Upper lobe of left lung (tissue), 6 donors: Measurements from ENCODE around the gene ZNF366. TPM values are rescaled to one million over a fixed set of nuclear protein-coding genes. Genes with fewer than 3 reads are reported as not detected.

Source experiments
- ATAC-seq, 2 donors: fragments of 200-7000 bp; cut with Tn5 transposase; one replicate each; pipeline ENCODE4 v1.9.1; 2022; ENCODE audit warnings: mild to moderate bottlenecking in 2 of 2, moderate library complexity in 2 of 2; ENCODE audit not compliant: low FRiP score in 2 of 2
- DNase-seq, 2 donors: peaks; one replicate each; pipeline ENCODE4 v3.0.0-alpha.2; 2019 to 2020
- H3K27ac ChIP-seq, 4 donors: fragments of 200-600 bp; sonication (generic); one replicate each; pipeline ENCODE4 v1.5.1; 2016 to 2019
- H3K27me3 ChIP-seq, 4 donors: fragments of 200-600 bp; sonication (generic); one replicate each; pipeline ENCODE4 v1.5.1; 2017 to 2019
- H3K36me3 ChIP-seq, 4 donors: fragments of 200-600 bp; sonication (generic); one replicate each; pipeline ENCODE4 v1.5.1; 2016 to 2019
- H3K4me1 ChIP-seq, 4 donors: fragments of 200-600 bp; sonication (generic); one replicate each; pipeline ENCODE4 v1.5.1; 2018 to 2019
- H3K4me3 ChIP-seq, 4 donors: fragments of 200-600 bp; sonication (generic); one replicate each; pipeline ENCODE4 v1.5.1; 2017 to 2019; ENCODE audit warnings: mild to moderate bottlenecking in 2 of 4, moderate library complexity in 1 of 4
- H3K9me3 ChIP-seq, 4 donors: fragments of 200-600 bp; sonication (generic); one replicate each; pipeline ENCODE4 v1.5.1; 2018 to 2019
- CTCF ChIP-seq, 6 experiments: fragments of 450-650 bp in 4 of 6; fragments of 200-600 bp in 2 of 6; sonication (generic) in 2 of 6; IDR thresholded peaks; one replicate each; pipeline ENCODE4 v1.5.1; 2016 to 2019; ENCODE audit warnings: antibody characterized with exemption in 6 of 6
- EP300 ChIP-seq, 4 donors: sonication (generic); formaldehyde crosslinking; IDR thresholded peaks; one replicate each; pipeline ENCODE4 v1.5.1; 2017; ENCODE audit warnings: antibody characterized with exemption in 4 of 4, control low read depth in 2 of 4
- POLR2A ChIP-seq, 4 donors: fragments of 450-650 bp; IDR thresholded peaks; one replicate each; pipeline ENCODE4 v1.5.1; 2016 to 2017; ENCODE audit warnings: antibody characterized with exemption in 4 of 4, mild to moderate bottlenecking in 2 of 4
- POLR2AphosphoS5 ChIP-seq, 2 donors: sonication (generic); formaldehyde crosslinking; IDR thresholded peaks; one replicate each; pipeline ENCODE4 v1.5.1; 2017; ENCODE audit warnings: antibody characterized with exemption in 2 of 2
- WGBS, 2 donors: methylation state at CpG; one replicate each; pipeline ENCODE4 v1.1.5; 2017 to 2018; 5-methylcytosine and 5-hydroxymethylcytosine counted together
- total RNA-seq, 6 donors: library from RNA; depleted of rRNA in 4 of 6; stranded (reverse); fragments of >200 nt in 4 of 6; gene quantifications; one replicate each; pipeline versions ENCODE4 v1.1.0 to v1.2.1, GENCODE V29; 2016 to 2021
- donor health status: DM: no; HTN: no; CAD: no; lungs with moderate emphysema.
- donor health status: DM: no; HTN: yes; CAD: no; lungs with severe emphysema.

ZNF366 gene
- total RNA-seq, 6 donors from 2014 or later: 3.1 to 12.4 (median 6.3) TPM

GRCh38 chr5:72459913-72460312 is 47.3 kb downstream of the ZNF366 start:
- Histone ChIP-seq H3K27ac (no peak overlapping the region), H3K4me1 (peaks cover 8 to 19% (median 12%) of the 10 kb centered on the region in 4 donors), H3K9me3 (no peaks in the 10 kb centered on the region), H3K36me3 (peaks cover 0 to 21% (median 4%) of the 10 kb centered on the region in 4 donors), H3K4me3 (no peak overlapping the region), H3K27me3 (no peaks in the 10 kb centered on the region)
- peak in 1 of 2 donors; percentile 15 for ATAC-seq
- 94 to 98% methylated on average over 12 to 18 of the region's 18 CpGs for WGBS, 2 donors
- DNase-seq: peak in 1 of 2 donors; percentile 63
- TF ChIP-seq POLR2AphosphoS5 (IDR thresholded peaks at IDR 0.05): no peak
- TF ChIP-seq POLR2A (IDR thresholded peaks at IDR 0.05): no peak
- no peak for TF ChIP-seq CTCF (IDR thresholded peaks at IDR 0.05)
- no peak for TF ChIP-seq EP300 (IDR thresholded peaks at IDR 0.05)

- Histone ChIP-seq H3K27ac (peak overlapping the region in 2 of 4 donors; percentile 1 to 65), H3K27me3 (no peaks in the 10 kb centered on the region), H3K4me1 (peaks cover 9 to 19% (median 15%) of the 10 kb centered on the region in 4 donors), H3K36me3 (peaks cover 0 to 23% (median 4%) of the 10 kb centered on the region in 4 donors), H3K9me3 (no peaks in the 10 kb centered on the region), H3K4me3 (no peak overlapping the region)
- no peak for DNase-seq
- 34 to 58% methylated on average over 5 of the region's 5 CpGs for WGBS, 2 donors
- no peak for ATAC-seq
- TF ChIP-seq POLR2A (IDR thresholded peaks at IDR 0.05) (no peak), POLR2AphosphoS5 (IDR thresholded peaks at IDR 0.05) (no peak), EP300 (IDR thresholded peaks at IDR 0.05) (no peak), CTCF (IDR thresholded peaks at IDR 0.05) (no peak)
Observed at GRCh38 chr5:72459089-72459661, 48.0 kb downstream of the ZNF366 start.

- Histone ChIP-seq H3K27me3 (no peaks in the 10 kb centered on the region), H3K36me3 (peaks cover 0 to 29% (median 4%) of the 10 kb centered on the region in 4 donors), H3K4me3 (no peak overlapping the region), H3K9me3 (no peaks in the 10 kb centered on the region), H3K27ac (peak overlapping the region in 1 of 4 donors; percentile 65), H3K4me1 (peaks cover 13 to 26% (median 18%) of the 10 kb centered on the region in 4 donors)
- TF ChIP-seq CTCF (IDR thresholded peaks at IDR 0.05) (no peak), POLR2A (IDR thresholded peaks at IDR 0.05) (no peak), EP300 (IDR thresholded peaks at IDR 0.05) (no peak), POLR2AphosphoS5 (IDR thresholded peaks at IDR 0.05) (no peak)
- 68 to 75% methylated on average over 3 of the region's 3 CpGs for WGBS, 2 donors
- ATAC-seq (no peak), DNase-seq (no peak)
Observed at GRCh38 chr5:72458407-72458806, 48.8 kb downstream of the ZNF366 start.

- DNase-seq: no peak
Observed at GRCh38 chr5:72457491-72457890, 49.7 kb downstream of the ZNF366 start.

More at GRCh38 chr5:72457491-72457890, 49.7 kb downstream of the ZNF366 start:
- Histone ChIP-seq H3K36me3 (peaks cover 0 to 29% (median 4%) of the 10 kb centered on the region in 4 donors), H3K9me3 (no peaks in the 10 kb centered on the region), H3K27me3 (no peaks in the 10 kb centered on the region), H3K4me3 (no peak overlapping the region), H3K4me1 (peaks cover 18 to 31% (median 26%) of the 10 kb centered on the region in 4 donors), H3K27ac (no peak overlapping the region)
- TF ChIP-seq CTCF (IDR thresholded peaks at IDR 0.05) (no peak), EP300 (IDR thresholded peaks at IDR 0.05) (no peak), POLR2AphosphoS5 (IDR thresholded peaks at IDR 0.05) (no peak), POLR2A (IDR thresholded peaks at IDR 0.05) (no peak)
- no peak for ATAC-seq
- 93 to 100% methylated on average over 1 of the region's 1 CpG for WGBS, 2 donors
